Endothelial cell of umbilical vein (primary cell): Measurements from ENCODE around the gene SNX3. TPM values are rescaled to one million over a fixed set of nuclear protein-coding genes. Genes with fewer than 3 reads are reported as not detected.

Experiments used
- BruUV-seq: library from RNA; stranded (reverse); fragments of 400-500 nt; replicated peaks from 2 replicates; lab custom pipeline; 2021; lab: Mats Ljungman, UMichigan
- CTCF ChIA-PET: fragments of 300-600, 350-600 bp; sonication (Branson Sonifier 250); formaldehyde crosslinking; loops from one replicate; lab custom pipeline; 2021; ENCODE audit warnings: antibody characterized with exemption, inconsistent platforms; lab: Charles Lee
- POLR2A ChIA-PET: fragments of 300-600, 350-600 bp; sonication (Branson Sonifier 250); formaldehyde crosslinking; loops from one replicate; lab custom pipeline; 2021; ENCODE audit warnings: antibody characterized with exemption, inconsistent platforms; lab: Charles Lee
- DNase-seq: peaks from one replicate; pipeline ENCODE4 v3.0.0-alpha.2; 2011; ENCODE audit warnings: low read depth, low spot score
- FAIRE-seq: peaks from 2 replicates; lab custom pipeline; 2011; peaks lifted over from hg19 to GRCh38; lab: Jason Lieb, UNC
- H2AFZ ChIP-seq: 2 replicates; pipeline ENCODE4 v1.6.0; 2012; ENCODE audit warnings: low read depth, low read length, control low read depth, inconsistent platforms
- H3K27ac ChIP-seq: 2 replicates; pipeline ENCODE4 v1.5.1; 2011; ENCODE audit warnings: low read depth, mild to moderate bottlenecking, control low read depth, low read length, moderate library complexity; ENCODE audit not compliant: insufficient read depth
- H3K27me3 ChIP-seq, 2 experiments: 2 replicates each; pipeline versions ENCODE4 v1.6.0 to v1.6.1; 2011; ENCODE audit warnings: low read length in 2 of 2, mixed read lengths in 1 of 2; ENCODE audit not compliant: control insufficient read depth in 2 of 2, insufficient read depth in 2 of 2
- H3K36me3 ChIP-seq, 2 experiments: 2 replicates in 1 of 2; 3 replicates in 1 of 2; pipeline ENCODE4 v1.5.1; 2011; ENCODE audit warnings: low read length in 2 of 2, mild to moderate bottlenecking in 1 of 2, moderate library complexity in 1 of 2; ENCODE audit not compliant: control insufficient read depth in 2 of 2, insufficient read depth in 2 of 2; ENCODE audit errors: extremely low read depth in 1 of 2
- H3K4me1 ChIP-seq: 3 replicates; pipeline ENCODE4 v1.5.1; 2011; ENCODE audit warnings: mild to moderate bottlenecking, low read length; ENCODE audit not compliant: control insufficient read depth, insufficient read depth; ENCODE audit errors: extremely low read depth
- H3K4me2 ChIP-seq: 2 replicates; pipeline ENCODE4 v1.6.1; 2011; ENCODE audit warnings: low read length, control low read depth, mixed read lengths; ENCODE audit not compliant: insufficient read depth
- H3K4me3 ChIP-seq, 3 experiments: fragments of 200-600 bp in 1 of 3; sonication (generic), shearing (Covaris generic) in 1 of 3; replicated peaks in 1 of 3; 2 replicates each; pipeline ENCODE4 v1.5.1; 2011 to 2016; ENCODE audit warnings: control low read depth in 3 of 3, low read length in 3 of 3, mild to moderate bottlenecking in 2 of 3, inconsistent platforms in 1 of 3, low read depth in 1 of 3, moderate library complexity in 1 of 3; ENCODE audit not compliant: insufficient read depth in 1 of 3
- H3K79me2 ChIP-seq: 2 replicates; pipeline ENCODE4 v1.6.0; 2012; ENCODE audit warnings: low read length, inconsistent platforms; ENCODE audit not compliant: control insufficient read depth, insufficient read depth
- H3K9ac ChIP-seq: replicated peaks from 2 replicates; pipeline ENCODE3; 2011; ENCODE audit warnings: low read length, control low read depth; ENCODE audit not compliant: insufficient read depth; ENCODE audit errors: extremely low read depth
- H3K9me1 ChIP-seq: replicated peaks from 3 replicates; pipeline ENCODE4 v1.6.0; 2011; ENCODE audit warnings: mild to moderate bottlenecking, low read length; ENCODE audit not compliant: control insufficient read depth, insufficient read depth; ENCODE audit errors: extremely low read depth
- H3K9me3 ChIP-seq: replicated peaks from 2 replicates; pipeline ENCODE4 v1.5.1; 2012; ENCODE audit warnings: low read length, inconsistent platforms; ENCODE audit not compliant: control insufficient read depth, insufficient read depth
- H4K20me1 ChIP-seq: replicated peaks from 2 replicates; pipeline ENCODE3; 2011; ENCODE audit warnings: mild to moderate bottlenecking, low read length; ENCODE audit not compliant: control insufficient read depth, insufficient read depth; ENCODE audit errors: extremely low read depth
- EZH2 ChIP-seq: IDR thresholded peaks from 2 replicates; pipeline ENCODE4 v1.6.1; 2012; ENCODE audit warnings: borderline replicate concordance, low read depth, mild to moderate bottlenecking, moderate library complexity, low read length, inconsistent platforms; ENCODE audit not compliant: severe bottlenecking
- FOS ChIP-seq: IDR thresholded peaks from 2 replicates; pipeline ENCODE4 v1.6.1; 2011; ENCODE audit warnings: mild to moderate bottlenecking, low read length, moderate library complexity, borderline replicate concordance; ENCODE audit not compliant: insufficient read depth
- GATA2 ChIP-seq: IDR thresholded peaks from 2 replicates; pipeline ENCODE4 v1.7.0; 2011; ENCODE audit warnings: low read depth, mild to moderate bottlenecking, moderate library complexity, mixed read lengths, low read length; ENCODE audit not compliant: insufficient read length, insufficient read depth
- JUN ChIP-seq: IDR thresholded peaks from 2 replicates; pipeline ENCODE4 v1.6.1; 2011; ENCODE audit warnings: borderline replicate concordance, low read depth; ENCODE audit not compliant: insufficient read length, insufficient read depth
- MYC ChIP-seq: IDR thresholded peaks from one replicate; pipeline ENCODE4 v1.6.1; 2011; ENCODE audit warnings: mild to moderate bottlenecking, low read depth, low read length
- POLR2A ChIP-seq: IDR thresholded peaks from 2 replicates; pipeline ENCODE4 v1.6.1; 2012; ENCODE audit warnings: low read depth, mild to moderate bottlenecking, control low read depth, low read length
- POLR2AphosphoS5 ChIP-seq: IDR thresholded peaks from 2 replicates; pipeline ENCODE4 v1.6.1; 2012; ENCODE audit warnings: low read depth, mild to moderate bottlenecking, control low read depth, low read length, moderate library complexity; ENCODE audit not compliant: insufficient read depth
- dilution Hi-C: fragments of 300-500 bp; cut with MboI; formaldehyde crosslinking; loops from one replicate; pipeline ENCODE4 v1.15.0; 2019; ENCODE audit warnings: low sequenced_read_pairs; ENCODE audit not compliant: extremely low pct_ligation_motif_present
- intact Hi-C: fragments of 100-400 bp; cut with micrococcal nuclease; formaldehyde crosslinking; loops from one replicate; pipeline ENCODE4 v1.10.0; 2022
- polyA plus RNA-seq, 4 experiments: library from polyadenylated mRNA; depleted of rRNA in 3 of 4; stranded (reverse) in 3 of 4; unstranded in 1 of 4; fragments of >200 nt; gene quantifications; 2 replicates each; pipeline versions ENCODE4 v1.2.1 to v1.2.3, GENCODE V29; 2011 to 2012; ENCODE audit warnings: missing spikeins in 1 of 4
- total RNA-seq: library from RNA; stranded (reverse); gene quantifications from 2 replicates; pipeline ENCODE4 v1.2.3, GENCODE V29; 2021
- TF ChIP-seq, protein P1 (sequence below), 2 donors: IDR thresholded peaks; 1 replicate in 1 of 2; 2 replicates in 1 of 2; pipeline ENCODE4 v1.5.1; 2011; ENCODE audit warnings: low read length in 2 of 2, mild to moderate bottlenecking in 2 of 2, moderate library complexity in 2 of 2, control low read depth in 1 of 2, inconsistent platforms in 1 of 2, low read depth in 1 of 2; ENCODE audit not compliant: insufficient read depth in 1 of 2; ENCODE audit errors: extremely low read depth in 1 of 2
- TF ChIP-seq, protein P2 (sequence below): IDR thresholded peaks from 2 replicates; pipeline ENCODE4 v1.6.1; 2011; ENCODE audit not compliant: insufficient read depth, insufficient read length

SNX3 gene
- total and polyA plus RNA-seq, 2 donors (not counting 3 experiments of a cell fraction or from before 2014, with no cell fraction given): 155 to 281 TPM

DNA sequence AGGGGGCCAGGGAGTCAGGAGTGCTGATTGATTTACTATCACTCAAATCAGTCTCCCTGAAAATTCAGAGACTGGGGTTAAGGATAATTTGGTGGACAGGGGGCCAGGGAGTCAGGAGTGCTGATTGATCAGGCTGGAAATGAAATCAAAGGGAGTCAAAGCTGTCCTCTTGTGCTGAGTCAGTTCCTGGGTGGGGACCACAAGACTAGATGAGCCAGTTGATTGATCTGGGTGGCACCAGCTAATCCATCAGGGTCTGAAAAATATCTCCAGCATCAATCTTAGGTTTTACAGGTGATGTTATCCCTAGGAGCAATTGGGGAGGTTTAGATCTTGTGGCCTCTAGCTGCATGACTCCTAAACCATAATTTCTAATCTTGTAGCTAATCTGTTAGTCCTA lies 27.9 kb upstream of the SNX3 start:
- POLR2A ChIA-PET: no interaction called here
- intact Hi-C loops: no loop called here

More for the DNA sequence above, 27.9 kb upstream of the SNX3 start:
- DNase-seq (no peak), FAIRE-seq (no peak)
- Histone ChIP-seq H3K4me2 (no peak overlapping the region), H3K79me2 (no peaks in the 10 kb centered on the region), H4K20me1 (no peaks in the 10 kb centered on the region), H3K27me3 (peaks cover 0 to 6% of the 10 kb centered on the region in 2 experiments), H3K4me1 (no peaks in the 10 kb centered on the region), H3K9ac (no peak overlapping the region), H3K4me3 (no peak overlapping the region), H3K9me3 (no peaks in the 10 kb centered on the region), H3K9me1 (no peaks in the 10 kb centered on the region), H3K36me3 (no peaks in the 10 kb centered on the region), H2AFZ (no peak overlapping the region), H3K27ac (no peak overlapping the region)
- dilution Hi-C loops: no loop called here
- CTCF ChIA-PET: interaction anchor here (1.8 kb wide), 1 partner anchor 203 kb away, joined by 6 read pairs; no protein-coding TSS in a partner anchor
- no peak for TF ChIP-seq POLR2AphosphoS5
- TF ChIP-seq, protein P1, sequence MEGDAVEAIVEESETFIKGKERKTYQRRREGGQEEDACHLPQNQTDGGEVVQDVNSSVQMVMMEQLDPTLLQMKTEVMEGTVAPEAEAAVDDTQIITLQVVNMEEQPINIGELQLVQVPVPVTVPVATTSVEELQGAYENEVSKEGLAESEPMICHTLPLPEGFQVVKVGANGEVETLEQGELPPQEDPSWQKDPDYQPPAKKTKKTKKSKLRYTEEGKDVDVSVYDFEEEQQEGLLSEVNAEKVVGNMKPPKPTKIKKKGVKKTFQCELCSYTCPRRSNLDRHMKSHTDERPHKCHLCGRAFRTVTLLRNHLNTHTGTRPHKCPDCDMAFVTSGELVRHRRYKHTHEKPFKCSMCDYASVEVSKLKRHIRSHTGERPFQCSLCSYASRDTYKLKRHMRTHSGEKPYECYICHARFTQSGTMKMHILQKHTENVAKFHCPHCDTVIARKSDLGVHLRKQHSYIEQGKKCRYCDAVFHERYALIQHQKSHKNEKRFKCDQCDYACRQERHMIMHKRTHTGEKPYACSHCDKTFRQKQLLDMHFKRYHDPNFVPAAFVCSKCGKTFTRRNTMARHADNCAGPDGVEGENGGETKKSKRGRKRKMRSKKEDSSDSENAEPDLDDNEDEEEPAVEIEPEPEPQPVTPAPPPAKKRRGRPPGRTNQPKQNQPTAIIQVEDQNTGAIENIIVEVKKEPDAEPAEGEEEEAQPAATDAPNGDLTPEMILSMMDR (IDR thresholded peaks at IDR 0.05; ENCODE audit: extremely low read depth in 1 of 2, insufficient read depth in 1 of 2, low read depth in 1 of 2, low read length in 2 of 2): no peak
- TF ChIP-seq POLR2A: no peak
- TF ChIP-seq EZH2: no peak
- TF ChIP-seq, protein P2, sequence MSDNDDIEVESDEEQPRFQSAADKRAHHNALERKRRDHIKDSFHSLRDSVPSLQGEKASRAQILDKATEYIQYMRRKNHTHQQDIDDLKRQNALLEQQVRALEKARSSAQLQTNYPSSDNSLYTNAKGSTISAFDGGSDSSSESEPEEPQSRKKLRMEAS: no peak
- TF ChIP-seq MYC: no peak
- TF ChIP-seq GATA2: no peak
- TF ChIP-seq JUN: no peak
- no peak for TF ChIP-seq FOS
- BruUV-seq: no TSS peak
